NCI-H128 (cell line): ENCODE data around the gene CLDN9.
"Not testable (repeated sequence)": the region's sequence is repeated elsewhere in the genome, so short reads cannot be mapped to it uniquely, and the experiment has no call there.

Experiments used
- DNase-seq: peaks from one replicate; lab custom pipeline; 2025; ENCODE audit not compliant: unreplicated experiment; lab: John Stamatoyannopoulos, UW

CLDN9 gene

GRCh38 chr16:3030222-3031212 lies 17.8 kb downstream of the CLDN9 start:
- DNase-seq, result no peak

GRCh38 chr16:3032624-3033023 lies 19.9 kb downstream of the CLDN9 start:
- DNase-seq, result no peak

GRCh38 chr16:3035289-3035971 lies 22.7 kb downstream of the CLDN9 start:
- DNase-seq, result no peak

GRCh38 chr16:3035972-3036725 lies 23.4 kb downstream of the CLDN9 start:
- no peak for DNase-seq

- no peak for DNase-seq
These were observed 24.1 kb downstream of the CLDN9 start, which contains the start of gene BICDL2 for GRCh38 chr16:3036726-3037315. BICDL2 (minus strand) TSS chr16:3036944; CDS start chr16:3035496, 1,448 bp downstream.

GRCh38 chr16:3038256-3038655 lies 25.5 kb downstream of the CLDN9 start:
- DNase-seq, result no peak

- no peak for DNase-seq
These were observed 26.2 kb downstream of the CLDN9 start for GRCh38 chr16:3038896-3039295.

GRCh38 chr16:3042376-3042775 lies 29.7 kb downstream of the CLDN9 start:
- no peak for DNase-seq

- no peak for DNase-seq
These were observed 32.0 kb downstream of the CLDN9 start for GRCh38 chr16:3044708-3045107.

GRCh38 chr16:3045758-3046640 lies 33.3 kb downstream of the CLDN9 start, which contains the start of gene MMP25:
MMP25 (plus strand) TSS chr16:3046561; CDS start chr16:3046918, 357 bp downstream.
- DNase-seq, result no peak

GRCh38 chr16:3046641-3047386 lies 34.1 kb downstream of the CLDN9 start:
- DNase-seq, result no peak

GRCh38 chr16:3047387-3047720 lies 34.6 kb downstream of the CLDN9 start:
- DNase-seq, result no peak

GRCh38 chr16:3049921-3050481 lies 37.3 kb downstream of the CLDN9 start:
- no peak for DNase-seq

- DNase-seq, result no peak
These were observed 37.8 kb downstream of the CLDN9 start for GRCh38 chr16:3050487-3050886.

GRCh38 chr16:3051009-3051408 lies 38.3 kb downstream of the CLDN9 start:
- DNase-seq, result no peak

- no peak for DNase-seq
These were observed 38.8 kb downstream of the CLDN9 start for GRCh38 chr16:3051494-3051893.

GRCh38 chr16:3052571-3053329 lies 40.0 kb downstream of the CLDN9 start:
- not testable (repeated sequence) for DNase-seq

- not testable (repeated sequence) for DNase-seq
These were observed 40.6 kb downstream of the CLDN9 start for GRCh38 chr16:3053330-3053710.
